ENCODE results near the gene PABPC4L.
"Not testable (repeated sequence)": the region's sequence is repeated elsewhere in the genome, so short reads cannot be mapped to it uniquely, and the experiment has no call there.

Gene PABPC4L

GRCh38 chr4:134201216-134202161 is at the start of gene PABPC4L:
PABPC4L (minus strand) TSS chr4:134201789; CDS start chr4:134201019, 770 bp downstream.
- no peak for DNase-seq

GRCh38 chr4:134251322-134251721 is 49.7 kb upstream of the PABPC4L start:
- no peak for DNase-seq

GRCh38 chr4:134243742-134244713 is 42.4 kb upstream of the PABPC4L start:
- no peak for DNase-seq

GRCh38 chr4:134219043-134219442 is 17.5 kb upstream of the PABPC4L start:
- no peak for DNase-seq

GRCh38 chr4:134216411-134216810 is 14.8 kb upstream of the PABPC4L start:
- no peak for DNase-seq

- no peak for DNase-seq
Observed at GRCh38 chr4:134215620-134216344, 14.2 kb upstream of the PABPC4L start.

- DNase-seq: not testable (repeated sequence)
Observed at GRCh38 chr4:134207955-134208354, 6.4 kb upstream of the PABPC4L start.

GRCh38 chr4:134202166-134202956 is 772 bp upstream of the PABPC4L start:
- no peak for DNase-seq

- DNase-seq: no peak
Observed at GRCh38 chr4:134200811-134201215, 776 bp downstream of the PABPC4L start.

GRCh38 chr4:134189949-134190348 is 11.6 kb downstream of the PABPC4L start:
- DNase-seq: no peak

- DNase-seq: no peak
Observed at GRCh38 chr4:134189480-134189879, 12.1 kb downstream of the PABPC4L start.

- DNase-seq: no peak
Observed at GRCh38 chr4:134178706-134179105, 22.9 kb downstream of the PABPC4L start.

GRCh38 chr4:134174271-134174670 is 27.3 kb downstream of the PABPC4L start:
- DNase-seq: no peak

- DNase-seq: no peak
Observed at GRCh38 chr4:134160211-134160610, 41.4 kb downstream of the PABPC4L start.

- DNase-seq: no peak
Observed at GRCh38 chr4:134154097-134154496, 47.5 kb downstream of the PABPC4L start.

GRCh38 chr4:134147941-134148340 is 53.6 kb downstream of the PABPC4L start:
- no peak for DNase-seq
